ENCODE data around the gene NOTCH1.

GRCh38 chr9:136492978-136493522 is 52.8 kb downstream of the NOTCH1 start:
- TF ChIP-seq, protein P1, sequence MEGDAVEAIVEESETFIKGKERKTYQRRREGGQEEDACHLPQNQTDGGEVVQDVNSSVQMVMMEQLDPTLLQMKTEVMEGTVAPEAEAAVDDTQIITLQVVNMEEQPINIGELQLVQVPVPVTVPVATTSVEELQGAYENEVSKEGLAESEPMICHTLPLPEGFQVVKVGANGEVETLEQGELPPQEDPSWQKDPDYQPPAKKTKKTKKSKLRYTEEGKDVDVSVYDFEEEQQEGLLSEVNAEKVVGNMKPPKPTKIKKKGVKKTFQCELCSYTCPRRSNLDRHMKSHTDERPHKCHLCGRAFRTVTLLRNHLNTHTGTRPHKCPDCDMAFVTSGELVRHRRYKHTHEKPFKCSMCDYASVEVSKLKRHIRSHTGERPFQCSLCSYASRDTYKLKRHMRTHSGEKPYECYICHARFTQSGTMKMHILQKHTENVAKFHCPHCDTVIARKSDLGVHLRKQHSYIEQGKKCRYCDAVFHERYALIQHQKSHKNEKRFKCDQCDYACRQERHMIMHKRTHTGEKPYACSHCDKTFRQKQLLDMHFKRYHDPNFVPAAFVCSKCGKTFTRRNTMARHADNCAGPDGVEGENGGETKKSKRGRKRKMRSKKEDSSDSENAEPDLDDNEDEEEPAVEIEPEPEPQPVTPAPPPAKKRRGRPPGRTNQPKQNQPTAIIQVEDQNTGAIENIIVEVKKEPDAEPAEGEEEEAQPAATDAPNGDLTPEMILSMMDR (IDR thresholded peaks at IDR 0.05; ENCODE audit: poor library complexity, severe bottlenecking): no peak
- TF ChIP-seq POLR2AphosphoS5 (IDR thresholded peaks at IDR 0.05) (no peak), EZH2 (IDR thresholded peaks at IDR 0.05; ENCODE audit: borderline replicate concordance, insufficient read depth, low read length, poor library complexity, severe bottlenecking) (no peak), SMC3 (conservative IDR thresholded peaks at IDR 0.05; ENCODE audit: poor library complexity) (no peak), TAF1 (IDR thresholded peaks at IDR 0.05; ENCODE audit: low read depth) (no peak), EP300 (conservative IDR thresholded peaks at IDR 0.05; ENCODE audit: poor library complexity, severe bottlenecking) (no peak), REST (IDR thresholded peaks at IDR 0.05; ENCODE audit: borderline replicate concordance) (no peak), MXI1 (conservative IDR thresholded peaks at IDR 0.05; ENCODE audit: poor library complexity, severe bottlenecking) (no peak), RAD21 (conservative IDR thresholded peaks at IDR 0.05) (no peak)
